Endothelial cell of umbilical vein (primary cell): Measurements from ENCODE around the gene DACT1. TPM values are rescaled to one million over a fixed set of nuclear protein-coding genes. Genes with fewer than 3 reads are reported as not detected.

ENCODE experiments used
- BruUV-seq: library from RNA; stranded (reverse); fragments of 400-500 nt; replicated peaks from 2 replicates; lab custom pipeline; 2021; lab: Mats Ljungman, UMichigan
- CTCF ChIA-PET: fragments of 300-600, 350-600 bp; sonication (Branson Sonifier 250); formaldehyde crosslinking; loops from one replicate; lab custom pipeline; 2021; ENCODE audit warnings: antibody characterized with exemption, inconsistent platforms; lab: Charles Lee
- POLR2A ChIA-PET: fragments of 300-600, 350-600 bp; sonication (Branson Sonifier 250); formaldehyde crosslinking; loops from one replicate; lab custom pipeline; 2021; ENCODE audit warnings: antibody characterized with exemption, inconsistent platforms; lab: Charles Lee
- DNase-seq: peaks from one replicate; pipeline ENCODE4 v3.0.0-alpha.2; 2011; ENCODE audit warnings: low read depth, low spot score
- FAIRE-seq: peaks from 2 replicates; lab custom pipeline; 2011; peaks lifted over from hg19 to GRCh38; lab: Jason Lieb, UNC
- H2AFZ ChIP-seq: 2 replicates; pipeline ENCODE4 v1.6.0; 2012; ENCODE audit warnings: low read depth, low read length, control low read depth, inconsistent platforms
- H3K27ac ChIP-seq: 2 replicates; pipeline ENCODE4 v1.5.1; 2011; ENCODE audit warnings: low read depth, mild to moderate bottlenecking, control low read depth, low read length, moderate library complexity; ENCODE audit not compliant: insufficient read depth
- H3K27me3 ChIP-seq, 2 experiments: 2 replicates each; pipeline versions ENCODE4 v1.6.0 to v1.6.1; 2011; ENCODE audit warnings: low read length in 2 of 2, mixed read lengths in 1 of 2; ENCODE audit not compliant: control insufficient read depth in 2 of 2, insufficient read depth in 2 of 2
- H3K36me3 ChIP-seq, 2 experiments: 2 replicates in 1 of 2; 3 replicates in 1 of 2; pipeline ENCODE4 v1.5.1; 2011; ENCODE audit warnings: low read length in 2 of 2, mild to moderate bottlenecking in 1 of 2, moderate library complexity in 1 of 2; ENCODE audit not compliant: control insufficient read depth in 2 of 2, insufficient read depth in 2 of 2; ENCODE audit errors: extremely low read depth in 1 of 2
- H3K4me1 ChIP-seq: 3 replicates; pipeline ENCODE4 v1.5.1; 2011; ENCODE audit warnings: mild to moderate bottlenecking, low read length; ENCODE audit not compliant: control insufficient read depth, insufficient read depth; ENCODE audit errors: extremely low read depth
- H3K4me2 ChIP-seq: 2 replicates; pipeline ENCODE4 v1.6.1; 2011; ENCODE audit warnings: low read length, control low read depth, mixed read lengths; ENCODE audit not compliant: insufficient read depth
- H3K4me3 ChIP-seq, 3 experiments: fragments of 200-600 bp in 1 of 3; sonication (generic), shearing (Covaris generic) in 1 of 3; replicated peaks in 1 of 3; 2 replicates each; pipeline ENCODE4 v1.5.1; 2011 to 2016; ENCODE audit warnings: control low read depth in 3 of 3, low read length in 3 of 3, mild to moderate bottlenecking in 2 of 3, inconsistent platforms in 1 of 3, low read depth in 1 of 3, moderate library complexity in 1 of 3; ENCODE audit not compliant: insufficient read depth in 1 of 3
- H3K79me2 ChIP-seq: 2 replicates; pipeline ENCODE4 v1.6.0; 2012; ENCODE audit warnings: low read length, inconsistent platforms; ENCODE audit not compliant: control insufficient read depth, insufficient read depth
- H3K9ac ChIP-seq: replicated peaks from 2 replicates; pipeline ENCODE3; 2011; ENCODE audit warnings: low read length, control low read depth; ENCODE audit not compliant: insufficient read depth; ENCODE audit errors: extremely low read depth
- H3K9me1 ChIP-seq: replicated peaks from 3 replicates; pipeline ENCODE4 v1.6.0; 2011; ENCODE audit warnings: mild to moderate bottlenecking, low read length; ENCODE audit not compliant: control insufficient read depth, insufficient read depth; ENCODE audit errors: extremely low read depth
- H3K9me3 ChIP-seq: replicated peaks from 2 replicates; pipeline ENCODE4 v1.5.1; 2012; ENCODE audit warnings: low read length, inconsistent platforms; ENCODE audit not compliant: control insufficient read depth, insufficient read depth
- H4K20me1 ChIP-seq: replicated peaks from 2 replicates; pipeline ENCODE3; 2011; ENCODE audit warnings: mild to moderate bottlenecking, low read length; ENCODE audit not compliant: control insufficient read depth, insufficient read depth; ENCODE audit errors: extremely low read depth
- EZH2 ChIP-seq: IDR thresholded peaks from 2 replicates; pipeline ENCODE4 v1.6.1; 2012; ENCODE audit warnings: borderline replicate concordance, low read depth, mild to moderate bottlenecking, moderate library complexity, low read length, inconsistent platforms; ENCODE audit not compliant: severe bottlenecking
- FOS ChIP-seq: IDR thresholded peaks from 2 replicates; pipeline ENCODE4 v1.6.1; 2011; ENCODE audit warnings: mild to moderate bottlenecking, low read length, moderate library complexity, borderline replicate concordance; ENCODE audit not compliant: insufficient read depth
- GATA2 ChIP-seq: IDR thresholded peaks from 2 replicates; pipeline ENCODE4 v1.7.0; 2011; ENCODE audit warnings: low read depth, mild to moderate bottlenecking, moderate library complexity, mixed read lengths, low read length; ENCODE audit not compliant: insufficient read length, insufficient read depth
- JUN ChIP-seq: IDR thresholded peaks from 2 replicates; pipeline ENCODE4 v1.6.1; 2011; ENCODE audit warnings: borderline replicate concordance, low read depth; ENCODE audit not compliant: insufficient read length, insufficient read depth
- MAX ChIP-seq: IDR thresholded peaks from 2 replicates; pipeline ENCODE4 v1.6.1; 2011; ENCODE audit not compliant: insufficient read depth, insufficient read length
- MYC ChIP-seq: IDR thresholded peaks from one replicate; pipeline ENCODE4 v1.6.1; 2011; ENCODE audit warnings: mild to moderate bottlenecking, low read depth, low read length
- POLR2A ChIP-seq: IDR thresholded peaks from 2 replicates; pipeline ENCODE4 v1.6.1; 2012; ENCODE audit warnings: low read depth, mild to moderate bottlenecking, control low read depth, low read length
- POLR2AphosphoS5 ChIP-seq: IDR thresholded peaks from 2 replicates; pipeline ENCODE4 v1.6.1; 2012; ENCODE audit warnings: low read depth, mild to moderate bottlenecking, control low read depth, low read length, moderate library complexity; ENCODE audit not compliant: insufficient read depth
- dilution Hi-C: fragments of 300-500 bp; cut with MboI; formaldehyde crosslinking; loops from one replicate; pipeline ENCODE4 v1.15.0; 2019; ENCODE audit warnings: low sequenced_read_pairs; ENCODE audit not compliant: extremely low pct_ligation_motif_present
- intact Hi-C: fragments of 100-400 bp; cut with micrococcal nuclease; formaldehyde crosslinking; loops from one replicate; pipeline ENCODE4 v1.10.0; 2022
- polyA plus RNA-seq, 4 experiments: library from polyadenylated mRNA; depleted of rRNA in 3 of 4; stranded (reverse) in 3 of 4; unstranded in 1 of 4; fragments of >200 nt; gene quantifications; 2 replicates each; pipeline versions ENCODE4 v1.2.1 to v1.2.3, GENCODE V29; 2011 to 2012; ENCODE audit warnings: missing spikeins in 1 of 4
- total RNA-seq: library from RNA; stranded (reverse); gene quantifications from 2 replicates; pipeline ENCODE4 v1.2.3, GENCODE V29; 2021
- TF ChIP-seq, protein P1 (sequence below), 2 donors: IDR thresholded peaks; 1 replicate in 1 of 2; 2 replicates in 1 of 2; pipeline ENCODE4 v1.5.1; 2011; ENCODE audit warnings: low read length in 2 of 2, mild to moderate bottlenecking in 2 of 2, moderate library complexity in 2 of 2, control low read depth in 1 of 2, inconsistent platforms in 1 of 2, low read depth in 1 of 2; ENCODE audit not compliant: insufficient read depth in 1 of 2; ENCODE audit errors: extremely low read depth in 1 of 2

DACT1 gene
- total and polyA plus RNA-seq, 2 donors (not counting 3 experiments of a cell fraction or from before 2014, with no cell fraction given) = 0.21 to 0.27 TPM

DNA sequence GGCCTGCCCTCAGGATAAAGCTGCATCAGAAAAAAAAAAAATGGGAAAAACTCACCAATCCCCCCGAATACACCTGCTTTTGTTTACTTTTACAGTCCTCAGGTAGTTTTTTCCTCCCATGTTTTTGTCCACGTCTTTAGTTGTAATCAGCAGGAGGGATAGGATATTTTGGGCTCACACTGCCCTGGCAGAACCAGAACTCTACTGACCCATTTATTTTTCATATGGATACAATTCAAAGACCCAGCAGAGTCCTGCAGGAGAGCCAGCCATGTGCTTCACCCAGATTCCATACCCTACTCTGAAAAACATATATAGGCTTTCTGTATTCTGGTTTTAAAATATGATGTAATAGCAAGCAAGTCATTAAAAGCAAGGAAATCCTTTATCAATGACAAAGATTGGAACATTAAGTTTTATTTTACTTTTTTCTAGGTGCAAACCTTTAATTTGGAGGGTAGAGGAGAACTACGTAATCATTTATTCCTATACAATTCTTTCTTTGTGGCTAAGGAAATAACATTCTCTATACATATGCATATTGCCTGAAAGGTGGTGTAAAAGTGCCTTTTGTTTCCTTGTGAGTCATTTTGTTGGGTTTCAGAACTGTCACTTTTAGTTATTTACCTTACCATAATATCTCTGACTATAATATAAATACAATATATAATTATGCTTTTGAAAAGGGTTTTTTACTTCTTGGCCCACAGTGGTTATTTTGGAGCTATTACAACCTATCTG lies 19.1 kb downstream of the DACT1 start:
- DNase-seq (no peak), FAIRE-seq (no peak)
- Histone ChIP-seq H3K27ac (no peak overlapping the region), H3K9ac (no peak overlapping the region), H3K4me1 (no peaks in the 10 kb centered on the region), H2AFZ (no peak overlapping the region), H3K4me3 (no peak overlapping the region), H3K9me3 (no peaks in the 10 kb centered on the region), H4K20me1 (no peaks in the 10 kb centered on the region), H3K27me3 (no peaks in the 10 kb centered on the region), H3K9me1 (no peaks in the 10 kb centered on the region), H3K79me2 (no peaks in the 10 kb centered on the region), H3K4me2 (no peak overlapping the region), H3K36me3 (no peaks in the 10 kb centered on the region)
- POLR2A ChIA-PET = no interaction called here
- CTCF ChIA-PET = no interaction called here
- TF ChIP-seq MAX (no peak), FOS (no peak), MYC (no peak), POLR2AphosphoS5 (no peak), JUN (no peak), GATA2 (no peak), EZH2 (no peak), POLR2A (no peak)
- TF ChIP-seq, protein P1, sequence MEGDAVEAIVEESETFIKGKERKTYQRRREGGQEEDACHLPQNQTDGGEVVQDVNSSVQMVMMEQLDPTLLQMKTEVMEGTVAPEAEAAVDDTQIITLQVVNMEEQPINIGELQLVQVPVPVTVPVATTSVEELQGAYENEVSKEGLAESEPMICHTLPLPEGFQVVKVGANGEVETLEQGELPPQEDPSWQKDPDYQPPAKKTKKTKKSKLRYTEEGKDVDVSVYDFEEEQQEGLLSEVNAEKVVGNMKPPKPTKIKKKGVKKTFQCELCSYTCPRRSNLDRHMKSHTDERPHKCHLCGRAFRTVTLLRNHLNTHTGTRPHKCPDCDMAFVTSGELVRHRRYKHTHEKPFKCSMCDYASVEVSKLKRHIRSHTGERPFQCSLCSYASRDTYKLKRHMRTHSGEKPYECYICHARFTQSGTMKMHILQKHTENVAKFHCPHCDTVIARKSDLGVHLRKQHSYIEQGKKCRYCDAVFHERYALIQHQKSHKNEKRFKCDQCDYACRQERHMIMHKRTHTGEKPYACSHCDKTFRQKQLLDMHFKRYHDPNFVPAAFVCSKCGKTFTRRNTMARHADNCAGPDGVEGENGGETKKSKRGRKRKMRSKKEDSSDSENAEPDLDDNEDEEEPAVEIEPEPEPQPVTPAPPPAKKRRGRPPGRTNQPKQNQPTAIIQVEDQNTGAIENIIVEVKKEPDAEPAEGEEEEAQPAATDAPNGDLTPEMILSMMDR (IDR thresholded peaks at IDR 0.05; ENCODE audit: extremely low read depth in 1 of 2, insufficient read depth in 1 of 2, low read depth in 1 of 2, low read length in 2 of 2) = no peak
- intact Hi-C loops = no loop called here
- BruUV-seq = no TSS peak
- dilution Hi-C loops = no loop called here
